Osteocyte (in vitro differentiated cells): ENCODE data around the gene UVSSA. TPM values are rescaled to one million over a fixed set of nuclear protein-coding genes. Genes with fewer than 3 reads are reported as not detected.
A peak's percentile ranks its signal among the peaks of the same experiment; 100 is the strongest.

Experiments
- DNase-seq: peaks from one replicate; pipeline ENCODE4 v3.0.0; 2021; ENCODE audit warnings: mixed read lengths; ENCODE audit not compliant: unreplicated experiment; ENCODE audit errors: extremely low spot score
- H3K27ac Mint-ChIP-seq: one replicate; pipeline ENCODE4 v1.8.0; 2021; ENCODE audit warnings: mild to moderate bottlenecking, mixed read lengths; ENCODE audit not compliant: unreplicated experiment
- H3K27me3 Mint-ChIP-seq: one replicate; pipeline ENCODE4 v1.8.0; 2021; ENCODE audit warnings: mixed read lengths; ENCODE audit not compliant: unreplicated experiment
- H3K36me3 Mint-ChIP-seq: one replicate; pipeline ENCODE4 v1.8.0; 2021; ENCODE audit warnings: mixed read lengths; ENCODE audit not compliant: unreplicated experiment
- H3K4me1 Mint-ChIP-seq: one replicate; pipeline ENCODE4 v1.8.0; 2021; ENCODE audit warnings: mixed read lengths; ENCODE audit not compliant: unreplicated experiment
- H3K4me3 Mint-ChIP-seq: one replicate; pipeline ENCODE4 v1.8.0; 2021; ENCODE audit warnings: mild to moderate bottlenecking, moderate library complexity, mixed read lengths; ENCODE audit not compliant: unreplicated experiment
- H3K9me3 Mint-ChIP-seq: one replicate; pipeline ENCODE4 v1.8.0; 2021; ENCODE audit warnings: mixed read lengths; ENCODE audit not compliant: unreplicated experiment
- total RNA-seq: library from RNA; stranded (reverse); gene quantifications from 2 replicates; pipeline ENCODE4 v1.2.1, GENCODE V29; 2021
- TF ChIP-seq, protein P1 (sequence below): fragments of 200-600 bp; sonication (generic); IDR thresholded peaks from 2 replicates; pipeline ENCODE4 v1.5.0; 2021; ENCODE audit warnings: antibody characterized with exemption, mild to moderate bottlenecking, moderate library complexity

UVSSA gene
- total RNA-seq, 1 donor from 2014 or later: 26.7 TPM

DNA sequence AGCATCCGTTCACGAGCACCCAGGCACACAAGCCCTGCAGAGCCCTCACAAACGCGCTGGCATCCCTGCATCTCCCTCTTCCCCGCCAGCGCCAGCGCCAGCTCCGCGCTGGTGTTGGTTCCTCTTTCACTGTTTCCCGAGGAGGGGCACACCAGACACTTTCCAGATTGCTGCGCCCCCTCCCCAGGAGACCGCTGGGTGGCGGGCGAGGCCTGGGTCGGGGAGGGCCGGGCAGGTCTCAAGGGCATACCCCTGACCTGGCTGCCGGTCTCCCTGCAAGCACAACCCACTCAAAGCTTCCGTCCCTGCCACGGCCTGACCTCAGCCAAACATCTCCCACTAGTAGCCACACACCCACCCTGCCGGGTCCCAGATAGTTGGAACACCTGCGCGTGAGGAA lies 61.4 kb downstream of the UVSSA start:
- H3K36me3 Mint-ChIP-seq: no peaks in the 10 kb centered on the region
- no peak for DNase-seq
- H3K9me3 Mint-ChIP-seq: no peaks in the 10 kb centered on the region
- TF ChIP-seq, protein P1, sequence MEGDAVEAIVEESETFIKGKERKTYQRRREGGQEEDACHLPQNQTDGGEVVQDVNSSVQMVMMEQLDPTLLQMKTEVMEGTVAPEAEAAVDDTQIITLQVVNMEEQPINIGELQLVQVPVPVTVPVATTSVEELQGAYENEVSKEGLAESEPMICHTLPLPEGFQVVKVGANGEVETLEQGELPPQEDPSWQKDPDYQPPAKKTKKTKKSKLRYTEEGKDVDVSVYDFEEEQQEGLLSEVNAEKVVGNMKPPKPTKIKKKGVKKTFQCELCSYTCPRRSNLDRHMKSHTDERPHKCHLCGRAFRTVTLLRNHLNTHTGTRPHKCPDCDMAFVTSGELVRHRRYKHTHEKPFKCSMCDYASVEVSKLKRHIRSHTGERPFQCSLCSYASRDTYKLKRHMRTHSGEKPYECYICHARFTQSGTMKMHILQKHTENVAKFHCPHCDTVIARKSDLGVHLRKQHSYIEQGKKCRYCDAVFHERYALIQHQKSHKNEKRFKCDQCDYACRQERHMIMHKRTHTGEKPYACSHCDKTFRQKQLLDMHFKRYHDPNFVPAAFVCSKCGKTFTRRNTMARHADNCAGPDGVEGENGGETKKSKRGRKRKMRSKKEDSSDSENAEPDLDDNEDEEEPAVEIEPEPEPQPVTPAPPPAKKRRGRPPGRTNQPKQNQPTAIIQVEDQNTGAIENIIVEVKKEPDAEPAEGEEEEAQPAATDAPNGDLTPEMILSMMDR: no peak
- peaks cover 2% of the 10 kb centered on the region for H3K27me3 Mint-ChIP-seq
- H3K4me1 Mint-ChIP-seq: no peaks in the 10 kb centered on the region
- no peak overlapping the region for H3K4me3 Mint-ChIP-seq
- no peak overlapping the region for H3K27ac Mint-ChIP-seq

DNA sequence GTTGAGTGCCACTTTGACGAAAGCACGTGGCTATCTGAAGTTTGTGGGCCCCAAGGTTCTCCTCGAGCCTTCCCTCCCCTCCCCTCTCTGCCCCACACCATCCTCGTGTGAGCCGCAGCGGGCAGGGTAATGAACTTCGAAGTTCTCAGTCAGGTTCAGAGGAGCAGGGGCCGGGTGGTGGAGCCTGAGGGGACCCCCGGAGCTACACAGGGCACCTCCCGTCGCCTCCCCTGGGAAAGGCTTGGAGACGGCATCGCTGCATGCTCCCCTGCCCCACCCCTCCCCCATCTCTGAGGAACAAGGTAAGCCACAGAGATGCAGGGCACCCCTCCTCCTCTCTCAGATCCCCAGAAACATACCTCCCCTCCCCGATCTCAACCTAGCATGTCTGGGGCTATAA lies 62.1 kb downstream of the UVSSA start:
- DNase-seq: no peak
- no peaks in the 10 kb centered on the region for H3K4me1 Mint-ChIP-seq
- H3K27me3 Mint-ChIP-seq: peaks cover 2% of the 10 kb centered on the region

DNA sequence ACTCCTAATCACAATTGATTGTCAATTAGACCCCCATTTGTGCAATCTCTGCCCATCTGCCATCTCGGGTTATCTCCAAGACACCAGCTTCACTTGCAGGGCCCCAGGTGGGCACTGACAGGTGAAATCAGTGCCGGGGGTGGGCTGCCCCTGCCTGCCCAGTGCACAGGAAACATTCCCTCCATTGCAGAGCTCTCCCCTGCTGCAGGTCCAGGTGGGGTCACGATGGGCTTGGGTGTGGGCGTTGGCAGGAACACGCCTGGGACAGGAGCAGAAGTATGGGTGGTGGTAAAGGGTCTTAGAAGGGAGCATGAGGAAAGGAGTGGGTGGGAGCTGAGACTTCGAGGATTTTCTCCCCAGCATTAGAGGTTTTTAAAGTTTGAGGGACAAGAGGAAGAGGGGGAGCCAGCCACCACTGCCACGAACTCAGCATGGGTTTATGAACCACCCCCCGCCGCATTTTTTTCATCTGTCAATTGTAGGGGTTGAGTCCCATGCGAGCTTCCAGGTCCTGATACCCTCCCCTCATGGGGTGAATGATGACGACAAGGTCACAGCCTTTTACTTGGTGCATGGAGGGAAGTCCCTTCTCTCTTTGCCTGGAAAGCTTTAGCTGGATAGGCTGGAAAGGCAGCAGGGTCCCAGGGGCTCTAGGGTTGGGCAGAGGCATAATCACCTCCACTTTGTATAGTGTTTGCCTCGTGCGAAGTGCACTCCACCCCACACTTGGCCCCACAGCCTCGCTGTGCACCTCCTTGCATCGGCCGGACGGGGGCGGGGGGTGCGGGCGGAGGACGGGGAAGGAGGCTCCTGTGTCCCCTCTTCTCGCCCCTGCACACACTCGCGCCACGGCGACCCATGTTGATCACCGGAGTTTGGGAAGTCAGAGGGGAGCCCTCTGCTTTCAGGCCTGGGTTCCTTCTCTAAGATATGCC lies 62.8 kb downstream of the UVSSA start:
- peaks cover 2% of the 10 kb centered on the region for H3K27me3 Mint-ChIP-seq
- H3K9me3 Mint-ChIP-seq: no peaks in the 10 kb centered on the region
- TF ChIP-seq, protein P1: no peak
- no peak overlapping the region for H3K27ac Mint-ChIP-seq
- H3K36me3 Mint-ChIP-seq: no peaks in the 10 kb centered on the region
- no peak for DNase-seq
- H3K4me3 Mint-ChIP-seq: no peak overlapping the region
- no peaks in the 10 kb centered on the region for H3K4me1 Mint-ChIP-seq

More for the DNA sequence above, 62.1 kb downstream of the UVSSA start:
- Mint-ChIP-seq H3K27ac (no peak overlapping the region), H3K9me3 (no peaks in the 10 kb centered on the region), H3K36me3 (no peaks in the 10 kb centered on the region), H3K4me3 (no peak overlapping the region)
- TF ChIP-seq, protein P1: no peak

DNA sequence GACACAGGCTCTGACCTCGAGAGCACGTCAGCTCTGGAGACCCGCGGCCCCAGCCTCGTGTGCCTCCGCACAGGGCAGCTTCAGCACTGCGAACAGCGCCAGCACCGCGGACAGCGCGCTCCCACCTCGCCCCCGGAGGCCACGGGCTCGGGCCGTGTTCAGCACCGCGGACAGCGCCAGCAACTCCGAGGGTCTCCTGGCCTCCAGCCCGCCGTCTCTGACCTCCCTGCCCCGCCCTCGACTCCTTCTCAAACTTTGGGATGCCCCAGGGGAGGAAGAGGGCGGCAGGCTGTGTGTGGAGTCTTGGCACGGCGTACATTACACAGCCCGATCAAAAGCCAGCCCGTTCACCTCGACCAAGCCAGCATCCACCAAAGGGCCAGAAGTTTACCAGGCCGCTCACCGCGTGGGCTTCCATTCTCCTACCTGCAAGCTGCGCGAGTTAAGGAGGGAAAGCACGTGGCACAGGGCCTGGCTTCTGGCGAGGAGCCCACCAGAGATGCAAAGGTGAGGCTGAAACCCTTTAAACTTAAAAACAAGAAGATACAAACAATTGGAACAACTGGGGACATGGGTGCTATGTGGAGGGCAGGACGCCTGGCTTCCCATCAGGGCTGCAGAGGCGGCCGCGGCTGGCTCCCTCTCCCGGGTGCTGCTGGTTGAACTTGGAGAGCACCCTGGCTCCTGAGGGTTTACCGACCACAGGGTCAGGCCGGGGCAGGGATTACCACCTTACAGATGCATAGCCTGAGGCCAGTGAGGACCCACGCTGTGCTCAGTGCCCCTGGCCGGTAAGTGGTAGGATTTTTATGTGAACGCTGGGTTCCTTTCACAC lies 63.7 kb downstream of the UVSSA start:
- TF ChIP-seq, protein P1: no peak
- no peak overlapping the region for H3K4me3 Mint-ChIP-seq
- H3K9me3 Mint-ChIP-seq: no peaks in the 10 kb centered on the region
- no peaks in the 10 kb centered on the region for H3K36me3 Mint-ChIP-seq
- no peak overlapping the region for H3K27ac Mint-ChIP-seq
- peaks cover 2% of the 10 kb centered on the region for H3K27me3 Mint-ChIP-seq
- DNase-seq: peak; percentile 89
- no peaks in the 10 kb centered on the region for H3K4me1 Mint-ChIP-seq
